HG03571 (cell line): ENCODE results near the gene SMKR1.
"Not testable (repeated sequence)": the region's sequence is repeated elsewhere in the genome, so short reads cannot be mapped to it uniquely, and the experiment has no call there.

Experiments used
- ATAC-seq: cut with Tn5 transposase; IDR thresholded peaks from one replicate; pipeline ENCODE4 v1.9.1; 2021; ENCODE audit not compliant: unreplicated experiment

The SMKR1 gene

GRCh38 chr7:129501760-129502707 lies at the start of gene SMKR1:
Gene SMKR1 (plus strand): TSS chr7:129502531. CDS start chr7:129502825, 294 bp downstream.
- ATAC-seq: peak; percentile 86

GRCh38 chr7:129452589-129453231 lies 49.6 kb upstream of the SMKR1 start:
- ATAC-seq: no peak

GRCh38 chr7:129453510-129454248 lies 48.7 kb upstream of the SMKR1 start:
- ATAC-seq: no peak

GRCh38 chr7:129454249-129454551 lies 48.1 kb upstream of the SMKR1 start:
- no peak for ATAC-seq

GRCh38 chr7:129456421-129456820 lies 45.9 kb upstream of the SMKR1 start:
- no peak for ATAC-seq

GRCh38 chr7:129457101-129457500 lies 45.2 kb upstream of the SMKR1 start:
- ATAC-seq: no peak

GRCh38 chr7:129458171-129458570 lies 44.2 kb upstream of the SMKR1 start:
- ATAC-seq: no peak

- ATAC-seq: no peak
Observed at GRCh38 chr7:129461809-129462208, 40.5 kb upstream of the SMKR1 start.

GRCh38 chr7:129462420-129462819 lies 39.9 kb upstream of the SMKR1 start:
- no peak for ATAC-seq

- no peak for ATAC-seq
Observed at GRCh38 chr7:129464194-129464593, 38.1 kb upstream of the SMKR1 start.

- ATAC-seq: no peak
Observed at GRCh38 chr7:129465080-129465479, 37.3 kb upstream of the SMKR1 start.

- ATAC-seq: no peak
Observed at GRCh38 chr7:129466796-129467195, 35.5 kb upstream of the SMKR1 start.

GRCh38 chr7:129468087-129468486 lies 34.2 kb upstream of the SMKR1 start:
- no peak for ATAC-seq

- ATAC-seq: no peak
Observed at GRCh38 chr7:129468547-129468946, 33.8 kb upstream of the SMKR1 start.

GRCh38 chr7:129469930-129470329 lies 32.4 kb upstream of the SMKR1 start:
- ATAC-seq: no peak

GRCh38 chr7:129470411-129470810 lies 31.9 kb upstream of the SMKR1 start:
- no peak for ATAC-seq

- no peak for ATAC-seq
Observed at GRCh38 chr7:129471402-129471827, 30.9 kb upstream of the SMKR1 start.

GRCh38 chr7:129475931-129476330 lies 26.4 kb upstream of the SMKR1 start:
- not testable (repeated sequence) for ATAC-seq

- ATAC-seq: not testable (repeated sequence)
Observed at GRCh38 chr7:129476398-129476797, 25.9 kb upstream of the SMKR1 start.

GRCh38 chr7:129479831-129480230 lies 22.5 kb upstream of the SMKR1 start:
- no peak for ATAC-seq

GRCh38 chr7:129480674-129481363 lies 21.5 kb upstream of the SMKR1 start:
- ATAC-seq: no peak
